A673 (cell line): Measurements from ENCODE around the gene MRPL54. TPM values are rescaled to one million over a fixed set of nuclear protein-coding genes. Genes with fewer than 3 reads are reported as not detected.

Source experiments
- BruUV-seq: library from RNA; stranded (reverse); fragments of 400-500 nt; replicated peaks from 2 replicates; lab custom pipeline; 2021; lab: Mats Ljungman, UMichigan
- CTCF ChIA-PET: fragments of 300-600 bp; sonication (Branson Sonifier 250); formaldehyde crosslinking; loops from one replicate; lab custom pipeline; 2022; ENCODE audit warnings: antibody characterized with exemption; lab: Charles Lee
- POLR2A ChIA-PET: fragments of 300-600 bp; sonication (Branson Sonifier 250); formaldehyde crosslinking; loops from one replicate; lab custom pipeline; 2022; ENCODE audit warnings: antibody characterized with exemption; ENCODE audit not compliant: low non-redundant PET; lab: Charles Lee
- DNase-seq: peaks from one replicate; pipeline ENCODE4 v3.0.0-alpha.2; 2015; ENCODE audit warnings: low spot score
- H3K27ac ChIP-seq: fragments of 200-600 bp; sonication (generic); 2 replicates; pipeline ENCODE4 v1.5.1; 2016; ENCODE audit warnings: mixed run types, low read depth, mild to moderate bottlenecking, mixed read lengths, antibody characterized with exemption, low read length; ENCODE audit not compliant: poor library complexity, severe bottlenecking
- H3K27me3 ChIP-seq: fragments of 200-600 bp; sonication (generic); replicated peaks from 2 replicates; pipeline ENCODE4 v1.6.1; 2017; ENCODE audit warnings: mixed run types, low read depth, mild to moderate bottlenecking, mixed read lengths, antibody characterized with exemption, low read length; ENCODE audit not compliant: insufficient read depth, poor library complexity
- H3K36me3 ChIP-seq: fragments of 200-600 bp; sonication (generic); 2 replicates; pipeline ENCODE4 v1.6.1; 2016; ENCODE audit warnings: mixed run types, mild to moderate bottlenecking, mixed read lengths, antibody characterized with exemption, low read length; ENCODE audit not compliant: insufficient read depth, poor library complexity, severe bottlenecking
- H3K4me1 ChIP-seq: fragments of 200-600 bp; sonication (generic); 2 replicates; pipeline ENCODE4 v1.6.1; 2017; ENCODE audit warnings: mixed run types, mild to moderate bottlenecking, mixed read lengths, antibody characterized with exemption, low read length; ENCODE audit not compliant: insufficient read depth, poor library complexity, severe bottlenecking
- H3K4me3 ChIP-seq: fragments of 200-600 bp; sonication (generic); 2 replicates; pipeline ENCODE4 v1.5.1; 2016; ENCODE audit warnings: low read depth, mixed run types, mild to moderate bottlenecking, mixed read lengths, low read length; ENCODE audit not compliant: poor library complexity, severe bottlenecking
- H3K9me3 ChIP-seq: fragments of 200-600 bp; sonication (generic); 2 replicates; pipeline ENCODE4 v1.6.1; 2016; ENCODE audit warnings: mixed run types, low read depth, mild to moderate bottlenecking, mixed read lengths, antibody characterized with exemption, low read length; ENCODE audit not compliant: poor library complexity, severe bottlenecking
- EZH2 ChIP-seq: fragments of 200-600 bp; sonication (generic); IDR thresholded peaks from 2 replicates; pipeline ENCODE4 v1.6.1; 2017; ENCODE audit warnings: borderline replicate concordance, low read depth, mild to moderate bottlenecking, mixed read lengths, antibody characterized with exemption, low read length; ENCODE audit not compliant: poor library complexity, severe bottlenecking
- intact Hi-C: fragments of 100-400 bp; cut with micrococcal nuclease; formaldehyde crosslinking; loops from one replicate; pipeline ENCODE4 v1.10.0; 2022; ENCODE audit not compliant: unreplicated experiment
- total RNA-seq: library from RNA; stranded (reverse); gene quantifications from 2 replicates; pipeline ENCODE4 v1.2.3, GENCODE V29; 2021
- TF ChIP-seq, protein P1 (sequence below): fragments of 300-800, 200-600 bp; sonication (generic); conservative IDR thresholded peaks from 2 replicates; pipeline ENCODE4 v1.5.1; 2017; ENCODE audit warnings: low read depth, mild to moderate bottlenecking, antibody characterized with exemption, low read length, moderate library complexity, mixed read lengths

MRPL54 gene
- total RNA-seq, 1 experiment from 2014 or later, result 51.3 TPM

DNA sequence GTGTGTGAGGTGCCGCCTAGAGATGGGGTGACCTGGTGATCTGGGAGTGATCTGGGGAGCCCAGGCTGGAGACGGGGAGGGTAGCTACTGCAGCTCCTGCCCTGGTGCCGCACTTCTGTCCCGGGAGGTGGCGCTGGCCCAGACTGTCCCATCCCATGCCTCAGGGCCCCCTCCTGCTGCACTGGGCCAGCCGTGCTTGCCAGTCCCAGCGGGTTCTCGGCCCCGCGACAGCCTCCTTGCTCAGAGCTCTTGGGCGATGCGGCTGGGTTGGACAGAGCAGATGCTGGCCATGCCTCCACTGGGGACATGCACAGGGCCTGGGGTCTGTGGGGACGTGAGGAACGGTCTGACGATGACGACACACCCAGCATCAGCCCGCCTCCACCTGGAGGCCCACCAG lies 7.0 kb downstream of the MRPL54 start:
- Histone ChIP-seq H3K4me3 (no peak overlapping the region), H3K4me1 (no peaks in the 10 kb centered on the region), H3K27me3 (no peaks in the 10 kb centered on the region), H3K27ac (no peak overlapping the region), H3K9me3 (no peaks in the 10 kb centered on the region), H3K36me3 (no peaks in the 10 kb centered on the region)
- intact Hi-C loops, result no loop called here
- CTCF ChIA-PET, result no interaction called here
- no peak for DNase-seq
- TF ChIP-seq, protein P1, sequence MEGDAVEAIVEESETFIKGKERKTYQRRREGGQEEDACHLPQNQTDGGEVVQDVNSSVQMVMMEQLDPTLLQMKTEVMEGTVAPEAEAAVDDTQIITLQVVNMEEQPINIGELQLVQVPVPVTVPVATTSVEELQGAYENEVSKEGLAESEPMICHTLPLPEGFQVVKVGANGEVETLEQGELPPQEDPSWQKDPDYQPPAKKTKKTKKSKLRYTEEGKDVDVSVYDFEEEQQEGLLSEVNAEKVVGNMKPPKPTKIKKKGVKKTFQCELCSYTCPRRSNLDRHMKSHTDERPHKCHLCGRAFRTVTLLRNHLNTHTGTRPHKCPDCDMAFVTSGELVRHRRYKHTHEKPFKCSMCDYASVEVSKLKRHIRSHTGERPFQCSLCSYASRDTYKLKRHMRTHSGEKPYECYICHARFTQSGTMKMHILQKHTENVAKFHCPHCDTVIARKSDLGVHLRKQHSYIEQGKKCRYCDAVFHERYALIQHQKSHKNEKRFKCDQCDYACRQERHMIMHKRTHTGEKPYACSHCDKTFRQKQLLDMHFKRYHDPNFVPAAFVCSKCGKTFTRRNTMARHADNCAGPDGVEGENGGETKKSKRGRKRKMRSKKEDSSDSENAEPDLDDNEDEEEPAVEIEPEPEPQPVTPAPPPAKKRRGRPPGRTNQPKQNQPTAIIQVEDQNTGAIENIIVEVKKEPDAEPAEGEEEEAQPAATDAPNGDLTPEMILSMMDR, result no peak
- TF ChIP-seq EZH2, result no peak
- POLR2A ChIA-PET, result interaction anchor here (0.6 kb wide), 1 partner anchor 1841 kb away, joined by 5 read pairs; no protein-coding TSS in a partner anchor
- no TSS peak for BruUV-seq

- CTCF ChIA-PET, result no interaction called here
- BruUV-seq, result no TSS peak
- Histone ChIP-seq H3K9me3 (no peaks in the 10 kb centered on the region), H3K27me3 (no peaks in the 10 kb centered on the region), H3K4me3 (no peak overlapping the region), H3K36me3 (no peaks in the 10 kb centered on the region), H3K4me1 (no peaks in the 10 kb centered on the region), H3K27ac (no peak overlapping the region)
- no peak for DNase-seq
- POLR2A ChIA-PET, result no interaction called here
- no peak for TF ChIP-seq EZH2
- TF ChIP-seq, protein P1, result no peak
- intact Hi-C loops, result no loop called here
These were observed 7.9 kb downstream of the MRPL54 start for GRCh38 chr19:3770136-3770999.

DNA sequence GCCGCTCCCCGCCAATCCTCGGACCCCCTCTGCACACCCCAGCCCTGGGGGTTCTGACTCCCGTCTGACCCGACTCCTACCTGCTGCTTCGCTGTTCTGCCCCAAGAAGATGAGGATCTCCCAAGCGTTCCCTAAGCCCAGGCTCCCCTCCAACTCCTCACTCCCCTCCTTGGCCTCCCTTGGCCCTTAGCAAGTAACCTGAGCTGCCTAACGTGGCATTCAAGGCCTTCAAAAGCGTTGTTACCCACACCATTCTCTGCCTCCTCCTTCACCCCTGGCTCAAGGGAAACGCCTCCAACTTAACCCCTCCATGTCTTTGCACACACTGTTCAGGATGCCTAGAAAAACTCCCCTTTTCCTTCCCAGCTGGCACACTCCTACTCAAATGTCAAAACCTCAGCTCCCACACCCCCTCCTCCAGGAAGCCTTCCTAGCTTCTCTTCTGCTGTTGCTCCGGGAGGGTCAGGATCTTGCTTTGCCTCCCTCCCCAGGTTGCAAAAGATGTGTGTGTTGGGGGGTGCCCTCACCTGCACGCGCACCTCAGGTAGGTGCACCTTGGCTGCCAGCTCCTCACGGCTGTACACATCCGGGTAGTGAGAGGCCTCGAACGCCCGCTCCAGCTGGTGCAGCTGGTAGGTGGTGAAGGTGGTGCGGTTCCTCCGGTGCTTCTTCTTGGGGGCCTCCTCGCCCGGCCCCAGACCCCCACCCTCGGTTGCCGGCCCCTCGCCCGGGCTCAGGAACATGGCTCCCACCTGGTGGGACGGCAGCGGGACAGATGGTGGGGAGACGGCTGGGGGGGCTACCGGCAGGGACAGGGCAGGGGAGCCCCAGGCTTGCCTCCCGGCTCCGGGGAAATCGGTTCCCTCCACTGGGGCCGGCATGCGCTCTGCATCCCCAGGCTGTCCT lies 8.8 kb downstream of the MRPL54 start:
- DNase-seq, result no peak
- intact Hi-C loops, result no loop called here

More for the DNA sequence above, 8.8 kb downstream of the MRPL54 start:
- POLR2A ChIA-PET, result no interaction called here
- CTCF ChIA-PET, result no interaction called here
- no TSS peak for BruUV-seq
- H3K4me3 ChIP-seq, result no peak overlapping the region
- TF ChIP-seq, protein P1, result no peak
- TF ChIP-seq EZH2, result no peak
- H3K4me1 ChIP-seq, result no peaks in the 10 kb centered on the region
- H3K9me3 ChIP-seq, result no peaks in the 10 kb centered on the region
- no peak overlapping the region for H3K27ac ChIP-seq
- no peaks in the 10 kb centered on the region for H3K27me3 ChIP-seq
- no peaks in the 10 kb centered on the region for H3K36me3 ChIP-seq
